T-helper 1 cell (primary cell): ENCODE measurements around the gene ACAP3.

ENCODE experiments used
- DNase-seq, 5 donors: peaks; one replicate each; pipeline ENCODE4 v3.0.0-alpha.2; 2012 to 2020

The ACAP3 gene

DNA sequence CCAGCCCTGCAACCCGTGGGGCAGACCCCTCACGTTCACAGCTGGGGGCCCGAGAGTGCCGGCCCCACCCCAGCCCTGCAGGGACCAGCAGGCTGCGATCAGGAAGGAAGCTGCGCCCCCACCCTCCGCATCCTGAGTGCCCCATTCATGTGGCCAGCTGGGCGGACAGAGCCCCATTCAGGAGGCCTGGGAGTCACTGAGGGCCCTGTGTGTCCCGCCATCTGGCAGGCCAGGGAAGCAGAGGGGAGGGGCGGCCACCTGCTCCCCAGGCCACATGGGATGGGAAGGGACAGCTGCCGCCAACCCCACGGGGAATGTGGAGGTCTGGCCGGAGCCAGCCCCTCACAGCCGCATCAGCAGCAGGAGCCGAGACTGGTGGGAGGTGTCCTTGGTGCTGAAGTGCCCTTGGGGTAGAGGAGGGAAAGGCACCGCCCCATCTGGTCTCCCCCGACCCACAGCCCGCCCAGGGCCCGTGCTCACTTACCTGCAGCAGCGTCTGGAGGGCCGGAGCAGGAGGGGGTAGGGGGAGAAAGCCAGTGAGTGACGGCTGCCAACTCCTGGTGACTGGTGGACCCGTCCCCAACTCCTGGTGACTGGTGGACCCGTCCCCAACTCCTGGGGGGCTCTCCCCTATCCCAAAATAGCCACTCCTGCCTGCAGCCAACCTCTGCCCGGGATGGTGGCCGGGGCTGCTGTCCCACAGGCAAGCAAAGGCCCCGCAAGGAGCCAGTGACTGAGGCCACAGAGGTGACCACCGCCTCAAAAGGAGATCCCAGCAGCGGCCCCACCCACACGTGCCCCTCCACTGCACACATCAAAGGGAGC, 8.7 kb downstream of the ACAP3 start:
- peak in 1 of 5 donors; percentile 0 for DNase-seq

DNA sequence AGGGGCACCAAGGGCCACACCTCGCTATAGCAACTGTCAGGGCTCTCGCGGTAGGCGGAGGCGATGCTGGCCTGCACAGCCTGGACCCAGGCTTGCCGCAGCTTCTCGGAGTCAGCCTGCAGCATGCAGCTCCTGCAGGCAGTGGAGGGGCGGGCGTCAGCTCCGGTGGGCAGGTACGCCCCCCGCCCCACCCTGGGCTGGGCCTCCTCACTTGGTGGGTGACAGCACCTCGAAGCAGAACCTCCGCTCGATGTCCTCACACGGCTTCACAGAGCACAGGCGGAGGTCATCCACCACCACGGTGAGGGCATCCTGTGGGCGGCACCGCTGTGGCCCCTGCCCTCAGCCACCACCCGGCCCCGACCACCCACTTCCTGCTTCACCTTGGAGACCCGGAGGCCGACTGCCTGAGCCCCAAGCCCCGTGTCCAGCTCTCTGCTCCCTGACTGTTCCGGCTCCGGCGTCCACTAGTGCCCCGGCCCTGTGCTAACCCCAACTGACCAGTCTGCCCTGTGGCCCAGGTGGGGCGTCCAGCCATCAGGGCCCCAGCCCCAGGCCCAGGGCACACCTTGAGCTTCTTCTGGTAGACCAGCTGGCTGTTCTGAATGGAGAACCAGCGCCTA, 9.8 kb downstream of the ACAP3 start:
- no peak for DNase-seq

DNA sequence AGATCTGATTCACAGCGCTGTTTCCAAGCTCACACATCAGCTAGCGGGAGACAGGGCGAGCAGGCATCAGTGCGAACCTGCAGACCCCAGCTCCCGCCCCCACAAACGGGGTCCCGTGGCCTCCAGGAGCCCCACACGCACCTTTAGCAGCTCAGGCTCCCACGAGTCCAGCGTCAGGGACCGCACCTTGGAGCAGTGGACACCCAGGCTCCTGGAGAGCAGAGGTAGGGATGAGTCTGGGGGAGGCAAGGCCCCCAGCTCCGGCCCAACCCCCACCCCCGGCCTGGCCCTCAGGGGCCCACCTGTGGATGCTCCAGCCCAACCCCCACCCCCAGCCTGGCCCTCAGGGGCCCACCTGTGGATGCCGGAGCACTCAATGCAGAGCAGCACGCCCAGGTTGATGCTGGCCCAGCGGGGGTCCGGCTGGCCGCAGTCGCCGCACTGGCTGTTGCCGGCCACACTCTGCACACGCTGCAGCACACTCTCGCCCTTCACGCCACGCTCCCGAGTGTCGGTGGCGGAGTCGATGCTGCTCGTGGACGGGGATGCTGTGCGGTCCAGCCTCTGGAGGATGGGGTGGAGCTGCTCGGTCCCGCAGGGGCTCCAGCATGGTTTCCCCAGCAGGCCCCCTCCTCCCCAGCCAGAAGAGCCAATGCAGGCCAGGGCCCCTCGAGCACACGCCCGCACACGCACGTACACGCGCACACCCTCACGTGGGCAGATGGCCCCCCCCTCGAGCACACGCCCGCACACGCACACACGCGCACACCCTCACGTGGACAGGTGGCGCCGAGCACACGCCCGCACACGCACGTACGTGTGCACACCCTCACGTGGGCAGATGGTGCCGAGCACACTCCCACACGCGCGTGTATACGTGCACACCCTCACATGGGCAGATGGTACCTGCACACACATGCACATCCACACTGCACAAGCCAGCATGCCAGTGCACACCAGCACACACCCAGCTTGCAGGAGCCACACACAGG, 11.4 kb downstream of the ACAP3 start:
- DNase-seq, result no peak

DNA sequence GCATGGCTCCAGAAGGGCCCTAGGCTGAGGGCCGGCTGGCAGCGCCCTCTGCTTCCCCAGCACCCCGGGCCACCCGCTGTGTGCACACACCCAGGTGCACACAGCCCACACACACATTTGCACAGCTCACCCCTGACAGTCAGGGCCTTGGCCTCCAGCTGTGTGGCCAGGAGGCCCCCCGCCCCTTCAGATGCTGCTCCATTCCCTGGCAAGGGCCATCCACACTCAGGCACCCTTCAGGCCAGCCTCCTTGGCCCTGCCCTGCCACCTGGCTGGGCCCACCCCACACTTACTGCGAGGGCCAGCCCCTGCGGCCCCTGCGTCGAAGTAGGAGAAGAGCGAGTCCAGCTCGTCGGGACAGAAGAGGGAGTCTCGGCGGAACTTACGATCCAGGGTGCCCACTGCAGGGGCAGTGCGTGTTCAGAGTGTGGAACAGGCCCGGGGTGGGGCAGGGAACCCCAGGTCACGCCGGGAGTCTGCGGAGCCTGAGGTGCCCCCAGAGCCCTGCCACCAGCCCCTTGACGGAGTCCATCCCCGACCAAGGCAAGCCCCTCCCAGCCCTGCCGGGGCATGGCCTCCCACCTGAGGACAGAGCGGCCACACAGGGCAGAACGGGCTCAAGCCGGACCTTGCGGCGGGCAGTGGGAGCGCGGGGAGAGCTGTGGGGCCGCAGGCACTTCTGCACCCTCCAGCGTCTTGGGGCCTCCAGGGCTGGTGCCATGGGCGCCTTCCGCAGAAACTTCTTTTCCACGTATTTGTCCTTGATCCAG, 12.4 kb downstream of the ACAP3 start:
- no peak for DNase-seq

DNA sequence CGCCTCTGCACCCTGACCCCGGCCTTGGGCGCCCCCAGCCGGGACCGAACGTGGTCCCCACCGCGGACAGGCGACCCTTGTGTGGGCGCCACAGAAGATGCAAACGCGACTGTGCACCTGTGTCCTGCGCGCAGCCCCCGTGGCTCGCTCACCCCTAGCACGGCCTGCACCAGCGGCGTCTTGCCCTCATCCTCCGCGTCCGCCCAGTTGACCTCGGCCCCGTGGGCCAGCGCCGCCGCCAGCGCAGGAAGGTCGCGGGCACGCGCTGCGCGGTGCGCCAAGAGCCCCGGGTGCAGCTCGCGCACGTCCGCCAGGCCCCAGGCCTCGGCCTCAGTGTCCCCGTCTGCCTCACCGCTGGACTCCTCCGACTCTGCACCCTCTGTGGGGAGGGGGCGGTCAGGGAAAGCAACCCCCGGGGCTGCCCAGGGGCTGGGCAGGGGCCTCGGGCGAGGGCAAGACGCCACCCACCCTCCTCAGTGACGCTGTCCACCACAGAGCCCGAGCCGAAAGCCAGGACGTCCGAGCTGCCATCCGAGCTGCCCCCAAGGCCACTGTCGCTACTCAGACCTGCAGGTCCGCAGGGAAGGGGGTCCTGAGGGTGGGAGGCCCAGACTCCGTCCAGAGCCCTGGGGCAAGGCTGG, 13.4 kb downstream of the ACAP3 start:
- DNase-seq, result no peak

DNA sequence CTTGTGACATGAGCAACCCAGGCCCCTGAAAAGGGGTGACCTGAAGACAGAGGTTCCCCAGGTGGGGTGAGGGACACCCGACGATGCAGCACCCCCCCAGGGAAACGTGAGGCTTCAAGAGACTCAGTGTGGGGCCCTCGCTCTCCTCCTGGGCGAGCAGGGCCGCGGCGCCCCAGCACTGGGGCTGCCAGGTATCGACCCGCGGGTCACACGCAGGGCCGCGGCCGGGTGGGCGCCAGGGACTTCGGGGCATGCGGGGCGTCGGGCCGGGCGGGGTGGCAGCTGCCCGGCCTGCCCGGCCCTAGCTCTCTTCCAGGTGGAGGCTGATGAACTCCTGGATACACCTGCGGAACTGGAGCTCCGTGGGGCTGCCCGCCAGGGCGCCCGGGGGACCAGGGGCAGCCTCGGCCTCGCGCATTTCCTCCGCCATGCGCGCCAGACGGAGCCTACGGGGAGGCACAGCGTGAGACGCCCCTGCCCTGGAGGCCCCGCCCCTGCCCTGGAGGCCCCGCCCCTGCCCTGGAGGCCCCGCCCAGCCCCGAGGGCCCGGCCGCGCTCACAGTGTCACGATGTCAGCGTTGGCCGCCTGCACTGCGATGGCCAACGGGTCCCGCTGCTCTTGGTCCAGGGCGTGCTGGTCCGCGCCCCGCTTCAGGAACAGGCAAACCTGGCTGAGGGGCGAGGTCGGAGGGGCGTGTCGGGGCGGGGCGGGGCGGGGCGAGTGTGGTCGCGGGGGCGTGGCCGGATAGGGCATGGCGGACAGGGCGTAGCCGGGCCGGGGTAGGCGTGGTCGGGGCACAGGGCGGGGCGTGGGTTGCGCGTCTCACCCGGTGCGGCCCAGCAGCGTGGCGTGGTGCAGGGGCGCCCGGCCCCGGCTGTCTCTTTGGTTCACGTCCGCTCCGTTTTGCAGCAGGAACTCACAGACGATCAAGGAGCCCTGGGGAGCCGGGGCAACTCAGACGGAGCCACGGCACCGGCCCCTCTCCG, 14.2 kb downstream of the ACAP3 start:
- DNase-seq, result no peak

DNA sequence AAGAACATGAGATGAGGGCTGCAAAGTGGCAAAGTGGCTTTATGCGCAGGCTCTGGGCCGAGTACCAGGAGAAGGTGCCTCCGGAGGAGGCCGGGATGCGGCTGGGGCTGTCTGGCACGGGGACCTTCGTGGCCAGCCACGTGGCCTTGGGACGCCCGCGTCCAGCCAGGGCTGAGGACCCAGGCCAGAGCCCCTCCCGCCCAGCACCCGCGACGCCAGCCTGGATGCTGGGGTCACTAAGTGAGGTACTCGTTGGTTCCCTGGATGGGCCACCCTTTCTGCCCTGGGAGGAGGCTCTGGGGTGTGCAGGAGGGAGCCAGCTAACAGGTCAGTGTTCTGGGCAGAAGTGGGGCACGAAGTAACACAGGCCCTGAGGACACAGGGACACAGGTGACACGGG, 14.9 kb downstream of the ACAP3 start:
- no peak for DNase-seq

GRCh38 chr1:1292442-1292779, 15.3 kb downstream of the ACAP3 start:
- DNase-seq, result no peak

GRCh38 chr1:1291548-1292441, 15.9 kb downstream of the ACAP3 start:
- DNase-seq, result peak; percentile 39 to 59 (median 57)

GRCh38 chr1:1291023-1291528, 16.7 kb downstream of the ACAP3 start:
- no peak for DNase-seq

DNA sequence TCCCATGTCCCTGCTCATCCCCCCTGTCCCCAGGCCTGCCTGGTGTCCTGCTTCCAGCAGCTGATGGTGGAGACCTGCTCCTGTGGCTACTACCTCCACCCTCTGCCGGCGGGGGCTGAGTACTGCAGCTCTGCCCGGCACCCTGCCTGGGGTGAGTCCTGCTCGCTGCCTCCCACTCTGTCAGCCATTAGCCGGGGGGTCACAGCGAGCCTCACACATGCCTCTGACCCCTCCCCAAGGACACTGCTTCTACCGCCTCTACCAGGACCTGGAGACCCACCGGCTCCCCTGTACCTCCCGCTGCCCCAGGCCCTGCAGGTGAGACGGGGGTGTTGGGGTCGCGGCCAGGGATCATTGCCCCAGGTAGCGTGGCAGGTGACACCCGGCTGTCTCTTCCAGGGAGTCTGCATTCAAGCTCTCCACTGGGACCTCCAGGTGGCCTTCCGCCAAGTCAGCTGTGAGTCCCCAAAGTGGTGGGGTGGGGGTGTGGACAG, 17.4 kb downstream of the ACAP3 start:
- peak in 4 of 5 donors; percentile 31 to 63 (median 43) for DNase-seq

DNA sequence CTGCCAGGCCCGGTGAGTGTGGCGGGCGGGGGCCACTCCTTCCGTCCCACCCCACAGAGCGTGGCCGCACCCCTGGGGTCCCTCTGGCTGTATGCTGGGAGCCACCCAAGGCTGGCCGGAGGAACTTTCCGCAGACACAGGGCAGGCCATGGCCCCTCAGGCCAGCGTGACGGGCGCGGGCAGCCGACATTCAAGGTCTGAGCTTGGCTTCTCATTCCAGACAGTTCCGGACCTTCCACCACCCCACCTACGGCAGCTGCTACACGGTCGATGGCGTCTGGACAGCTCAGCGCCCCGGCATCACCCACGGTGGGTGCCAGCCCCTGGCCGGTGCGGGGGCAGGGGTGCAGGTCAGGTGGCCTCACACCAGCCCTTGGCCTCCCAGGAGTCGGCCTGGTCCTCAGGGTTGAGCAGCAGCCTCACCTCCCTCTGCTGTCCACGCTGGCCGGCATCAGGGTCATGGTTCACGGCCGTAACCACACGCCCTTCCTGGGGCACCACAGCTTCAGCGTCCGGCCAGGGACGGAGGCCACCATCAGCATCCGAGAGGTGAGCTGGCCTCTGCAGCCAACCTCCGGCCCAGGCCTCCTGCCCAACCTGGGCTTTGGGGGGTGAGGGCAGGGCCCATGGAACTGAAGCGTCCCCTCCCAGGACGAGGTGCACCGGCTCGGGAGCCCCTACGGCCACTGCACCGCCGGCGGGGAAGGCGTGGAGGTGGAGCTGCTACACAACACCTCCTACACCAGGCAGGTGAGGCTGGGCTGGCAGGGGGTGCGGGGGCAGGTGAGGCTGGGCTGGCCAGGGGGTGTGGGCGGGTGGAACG, 20.2 kb downstream of the ACAP3 start:
- DNase-seq, result no peak

DNA sequence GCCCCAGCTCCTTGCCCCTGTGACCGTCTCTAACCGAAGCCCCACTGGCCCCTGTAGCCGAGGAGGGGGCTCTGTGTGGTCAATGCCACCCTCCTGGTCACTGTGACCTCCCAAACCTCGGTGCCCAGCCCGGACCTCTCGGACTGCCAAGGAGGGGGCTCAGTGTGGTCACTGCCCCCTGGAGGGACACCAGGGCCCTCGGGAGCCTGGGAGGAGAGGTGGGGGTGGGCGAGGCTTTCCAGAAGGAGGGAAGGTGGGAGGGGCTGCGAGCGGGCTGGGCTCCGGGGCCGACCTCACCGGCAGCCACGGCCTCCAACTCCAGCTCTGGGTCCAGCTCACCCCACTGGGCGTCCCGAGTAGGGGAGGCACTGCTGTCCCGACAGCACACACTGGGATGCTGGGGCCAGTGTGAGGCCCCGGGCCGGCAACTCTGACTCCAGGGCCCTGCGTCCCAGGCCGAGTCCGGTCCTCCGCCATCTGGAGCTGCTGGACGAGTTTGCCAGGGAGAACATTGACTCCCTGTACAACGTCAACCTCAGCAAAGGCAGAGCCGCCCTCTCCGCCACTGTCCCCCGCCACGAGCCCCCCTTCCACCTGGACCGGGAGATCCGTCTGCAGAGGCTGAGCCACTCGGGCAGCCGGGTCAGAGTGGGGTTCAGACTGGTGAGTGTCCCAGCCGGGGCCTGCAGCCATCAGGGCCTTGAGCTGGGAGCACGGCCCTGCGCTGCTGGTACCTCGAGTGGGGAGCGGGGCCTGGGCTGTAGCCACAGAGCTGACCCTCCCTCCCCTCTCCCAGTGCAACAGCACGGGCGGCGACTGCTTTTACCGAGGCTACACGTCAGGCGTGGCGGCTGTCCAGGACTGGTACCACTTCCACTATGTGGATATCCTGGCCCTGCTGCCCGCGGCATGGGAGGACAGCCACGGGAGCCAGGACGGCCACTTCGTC, 21.1 kb downstream of the ACAP3 start:
- no peak for DNase-seq

DNA sequence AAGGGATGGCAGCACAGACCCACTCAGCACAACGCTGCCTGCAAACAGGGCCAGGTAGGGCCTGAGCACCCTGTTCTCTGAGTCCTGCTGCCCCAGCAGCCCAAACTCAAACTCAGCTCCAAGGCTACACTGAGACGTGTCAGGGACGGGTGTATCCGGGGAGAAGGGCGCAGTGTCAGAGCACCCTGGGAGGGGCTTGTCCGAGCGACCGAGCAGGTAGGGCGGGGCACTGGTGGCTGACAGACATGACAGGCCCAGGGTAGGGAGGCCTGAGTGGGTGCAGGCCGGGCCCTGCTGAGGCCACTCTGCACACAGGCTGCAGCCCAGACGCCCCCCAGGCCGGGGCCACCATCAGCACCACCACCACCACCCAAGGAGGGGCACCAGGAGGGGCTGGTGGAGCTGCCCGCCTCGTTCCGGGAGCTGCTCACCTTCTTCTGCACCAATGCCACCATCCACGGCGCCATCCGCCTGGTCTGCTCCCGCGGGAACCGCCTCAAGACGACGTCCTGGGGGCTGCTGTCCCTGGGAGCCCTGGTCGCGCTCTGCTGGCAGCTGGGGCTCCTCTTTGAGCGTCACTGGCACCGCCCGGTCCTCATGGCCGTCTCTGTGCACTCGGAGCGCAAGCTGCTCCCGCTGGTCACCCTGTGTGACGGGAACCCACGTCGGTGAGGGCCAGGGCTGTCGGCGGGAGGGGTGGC, 22.0 kb downstream of the ACAP3 start:
- no peak for DNase-seq

GRCh38 chr1:1285102-1285571, 22.6 kb downstream of the ACAP3 start:
- no peak for DNase-seq
